GM12891 (cell line): ENCODE measurements around the gene TRIO.

ENCODE experiments used
- DNase-seq: peaks from one replicate; pipeline ENCODE4 v3.0.0; 2011; ENCODE audit warnings: low spot score; ENCODE audit not compliant: insufficient read length
- FAIRE-seq: peaks from 2 replicates; lab custom pipeline; 2011; peaks lifted over from hg19 to GRCh38; lab: Jason Lieb, UNC
- PAX5 ChIP-seq: IDR thresholded peaks from 2 replicates; pipeline ENCODE4 v1.6.1; 2011; ENCODE audit warnings: low read length, moderate library complexity, mild to moderate bottlenecking; ENCODE audit not compliant: insufficient read depth, severe bottlenecking
- POLR2A ChIP-seq: IDR thresholded peaks from 2 replicates; pipeline ENCODE4 v1.6.1; 2011; ENCODE audit warnings: low read depth, low read length, control low read depth
- POLR2AphosphoS5 ChIP-seq: IDR thresholded peaks from 2 replicates; pipeline ENCODE4 v1.6.1; 2011; ENCODE audit warnings: low read depth, low read length, control low read depth
- POU2F2 ChIP-seq: IDR thresholded peaks from 2 replicates; pipeline ENCODE4 v1.6.1; 2011; ENCODE audit warnings: low read depth, mild to moderate bottlenecking, control low read depth, low read length, moderate library complexity
- SPI1 ChIP-seq: IDR thresholded peaks from 2 replicates; pipeline ENCODE4 v1.6.1; 2011; ENCODE audit warnings: low read depth, low read length, control low read depth
- TAF1 ChIP-seq: IDR thresholded peaks from 2 replicates; pipeline ENCODE4 v1.6.1; 2011; ENCODE audit warnings: low read depth, low read length, control low read depth

TRIO gene

DNA sequence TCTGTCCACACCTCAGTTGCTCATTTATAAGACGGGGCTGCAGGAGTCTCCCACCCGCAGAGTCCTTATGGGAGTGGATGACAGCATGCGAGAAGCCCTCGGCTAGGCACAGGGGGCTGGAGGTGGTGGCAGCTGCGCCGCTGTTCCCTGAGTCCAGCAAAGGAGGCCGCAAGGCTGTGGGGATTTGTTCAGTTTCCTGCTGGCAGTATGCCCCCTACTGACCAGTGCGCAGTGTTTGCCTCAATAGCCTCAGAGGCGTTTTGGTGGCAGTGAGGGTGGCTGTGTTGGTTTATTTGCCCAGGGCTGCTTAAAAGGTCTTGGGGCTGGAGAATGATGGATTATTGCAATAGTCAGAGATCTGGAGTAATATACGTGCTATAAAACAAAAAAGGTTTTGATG, 262.1 kb downstream of the TRIO start:
- DNase-seq (no peak), FAIRE-seq (no peak)
- TF ChIP-seq SPI1, result no peak
- TF ChIP-seq TAF1, result no peak

DNA sequence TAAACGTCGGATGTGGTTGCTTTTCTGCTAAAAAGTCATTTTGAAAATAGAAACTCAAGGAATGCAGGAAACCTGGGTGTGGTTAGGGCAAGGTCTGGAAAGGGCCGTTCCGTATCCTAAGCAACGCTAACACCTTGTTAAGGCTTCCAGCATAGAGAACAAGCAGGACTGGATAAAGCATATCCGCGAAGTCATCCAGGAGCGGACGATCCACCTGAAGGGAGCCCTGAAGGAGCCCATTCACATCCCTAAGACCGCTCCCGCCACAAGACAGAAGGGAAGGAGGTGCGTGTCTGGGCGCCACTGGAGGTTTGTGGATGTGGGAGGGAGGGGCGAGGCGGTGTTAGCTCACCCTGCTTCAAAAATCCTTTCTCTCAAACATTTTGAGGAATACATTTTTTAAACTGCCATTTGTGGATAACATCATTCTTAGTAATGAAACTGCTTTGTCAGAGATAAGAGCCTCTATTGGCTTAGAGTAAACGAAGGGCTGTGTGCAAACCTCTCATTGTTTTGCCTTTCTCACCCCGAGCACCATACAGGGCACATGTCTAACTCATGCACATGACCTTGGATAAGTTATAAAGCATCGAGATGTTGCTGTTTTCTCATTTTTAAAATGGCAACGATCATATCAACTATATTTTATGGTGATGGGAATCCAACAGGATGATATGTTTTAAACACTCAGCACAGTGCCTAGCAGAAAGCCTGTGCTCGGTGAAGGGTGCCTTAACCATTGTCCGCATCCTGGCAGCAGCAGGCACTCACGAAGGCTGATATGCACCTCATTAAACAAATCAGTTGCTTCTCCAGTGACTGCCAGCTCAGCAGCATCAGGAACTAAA, 262.8 kb downstream of the TRIO start:
- FAIRE-seq (no peak), DNase-seq (no peak)
- TF ChIP-seq POLR2A, result no peak
- no peak for TF ChIP-seq SPI1
- no peak for TF ChIP-seq PAX5
- no peak for TF ChIP-seq TAF1
- no peak for TF ChIP-seq POLR2AphosphoS5
- no peak for TF ChIP-seq POU2F2

DNA sequence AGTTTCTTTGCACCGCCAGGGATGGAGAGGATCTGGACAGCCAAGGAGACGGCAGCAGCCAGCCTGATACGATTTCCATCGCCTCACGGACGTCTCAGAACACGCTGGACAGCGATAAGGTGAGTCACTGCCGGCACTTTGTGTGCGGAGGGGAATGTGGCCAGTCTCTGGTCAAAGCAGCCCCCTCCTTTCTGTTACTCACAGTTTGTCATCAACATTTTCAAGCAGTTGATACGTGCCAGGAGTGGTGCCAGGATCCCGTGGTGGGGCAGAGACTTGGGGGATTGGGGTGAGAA, 263.4 kb downstream of the TRIO start:
- DNase-seq, result no peak
- FAIRE-seq, result no peak
- TF ChIP-seq SPI1, result no peak

DNA sequence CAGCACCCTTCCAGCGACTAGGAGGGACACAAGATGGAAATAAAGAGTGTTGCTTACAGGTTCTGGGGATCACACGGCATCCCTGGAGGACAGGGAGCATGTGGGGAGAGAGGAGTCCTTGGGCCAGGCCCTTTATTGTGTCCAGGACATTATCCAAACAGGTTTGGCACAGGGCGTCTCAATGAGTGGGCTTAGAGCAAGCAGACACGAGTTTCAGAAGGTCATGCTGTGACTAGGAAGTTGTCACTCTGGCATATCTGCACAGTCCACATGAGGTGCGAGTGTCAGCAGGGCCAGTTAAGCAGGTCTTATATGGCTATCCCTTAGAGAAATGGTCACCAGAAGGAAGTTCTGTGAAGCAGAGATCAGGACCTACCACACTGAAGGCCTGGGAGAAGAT, 263.9 kb downstream of the TRIO start:
- no peak for FAIRE-seq
- DNase-seq, result no peak
- TF ChIP-seq PAX5 (no peak), TAF1 (no peak), POLR2AphosphoS5 (no peak), SPI1 (no peak), POLR2A (no peak), POU2F2 (no peak)

GRCh38 chr5:14407746-14408175, 264.6 kb downstream of the TRIO start:
- no peak for DNase-seq
- TF ChIP-seq POU2F2, result no peak
- TF ChIP-seq TAF1, result no peak
- TF ChIP-seq SPI1, result no peak
- no peak for TF ChIP-seq PAX5
- no peak for TF ChIP-seq POLR2A
- no peak for TF ChIP-seq POLR2AphosphoS5
- FAIRE-seq, result no peak

DNA sequence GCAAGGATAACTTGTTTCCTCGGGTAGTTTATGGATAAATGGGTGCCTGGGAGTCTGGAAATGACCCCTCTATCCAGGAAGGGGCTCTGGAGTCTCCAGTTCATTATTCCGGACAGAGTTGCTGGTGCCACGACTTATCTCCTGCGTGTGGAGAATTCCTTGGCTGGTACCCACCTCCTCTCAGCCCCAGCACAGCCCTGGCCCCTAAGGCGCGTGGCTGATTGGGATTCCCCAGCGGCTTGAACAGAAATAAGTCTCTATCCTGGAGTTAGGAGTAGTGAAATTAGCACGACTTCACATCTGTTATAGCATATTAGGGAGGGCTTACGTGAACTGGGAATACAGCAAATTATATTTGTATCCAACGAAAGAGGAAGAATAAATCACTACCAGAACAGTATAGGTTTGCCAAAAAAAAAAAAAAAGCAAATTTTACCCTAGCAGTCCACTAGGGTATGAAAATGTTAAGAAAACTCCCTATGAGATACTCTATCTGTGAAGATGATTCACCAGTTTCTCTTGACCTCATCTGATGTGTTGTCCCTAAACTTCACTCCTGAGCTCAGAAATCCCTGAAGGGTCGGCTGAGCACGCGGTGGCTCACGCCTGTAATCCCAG, 265.9 kb downstream of the TRIO start:
- TF ChIP-seq POU2F2 (no peak), PAX5 (no peak), POLR2AphosphoS5 (no peak)
- FAIRE-seq (no peak), DNase-seq (no peak)

GRCh38 chr5:14410068-14410393, 266.9 kb downstream of the TRIO start:
- FAIRE-seq (no peak), DNase-seq (no peak)
- no peak for TF ChIP-seq PAX5
- TF ChIP-seq TAF1, result no peak
- no peak for TF ChIP-seq POLR2AphosphoS5
- TF ChIP-seq POU2F2, result no peak
- no peak for TF ChIP-seq SPI1
- TF ChIP-seq POLR2A, result no peak

DNA sequence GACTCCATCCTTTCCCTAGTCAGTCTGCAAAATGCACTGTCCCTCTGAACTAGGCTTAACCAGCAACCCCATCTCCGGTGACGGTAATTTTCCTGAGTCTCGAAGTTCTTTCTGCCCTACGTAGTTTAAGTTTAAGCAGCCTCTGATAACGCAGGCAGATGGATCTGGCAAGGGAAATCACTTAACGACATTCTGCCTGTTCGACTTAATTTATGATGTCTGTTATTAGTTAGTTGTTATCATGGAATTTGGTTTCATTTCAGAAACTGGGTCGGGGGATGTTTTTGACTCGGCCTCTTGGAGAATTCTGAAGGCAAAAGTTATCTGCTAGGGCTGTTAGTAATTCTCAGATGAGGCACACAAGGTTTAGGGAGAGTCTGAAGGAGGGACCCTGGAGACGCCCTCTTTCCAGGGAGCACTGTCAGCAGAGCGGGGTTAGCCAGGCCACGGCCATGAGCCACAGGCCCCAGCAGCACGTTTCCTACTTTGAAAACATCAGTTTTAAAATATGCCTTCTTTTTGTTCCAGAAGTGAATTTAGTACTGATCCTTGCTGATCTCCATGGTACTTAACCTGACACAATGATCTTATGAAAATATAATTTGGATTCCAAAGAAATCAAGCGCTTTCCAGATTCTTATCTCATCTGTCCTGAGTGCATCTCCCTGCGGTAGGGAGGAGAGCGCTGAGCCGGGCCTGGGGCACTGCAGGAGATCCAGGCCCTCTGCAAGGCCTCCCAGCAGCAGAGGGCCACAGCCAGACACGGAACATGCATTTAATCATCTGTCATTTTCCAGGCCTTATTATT, 267.5 kb downstream of the TRIO start:
- no peak for TF ChIP-seq PAX5
- no peak for TF ChIP-seq POLR2AphosphoS5
- no peak for TF ChIP-seq POU2F2
- TF ChIP-seq SPI1, result no peak
- TF ChIP-seq POLR2A, result no peak
- TF ChIP-seq TAF1, result no peak
- DNase-seq (no peak), FAIRE-seq (no peak)

GRCh38 chr5:14411216-14411615, 268.1 kb downstream of the TRIO start:
- TF ChIP-seq POU2F2 (no peak), POLR2AphosphoS5 (no peak), TAF1 (no peak), POLR2A (no peak), SPI1 (no peak), PAX5 (no peak)
- FAIRE-seq (no peak), DNase-seq (no peak)

GRCh38 chr5:14413331-14413750, 270.2 kb downstream of the TRIO start:
- DNase-seq (no peak), FAIRE-seq (no peak)
- TF ChIP-seq SPI1, result no peak
- no peak for TF ChIP-seq POU2F2
- TF ChIP-seq PAX5, result no peak
- TF ChIP-seq POLR2AphosphoS5, result no peak
- no peak for TF ChIP-seq POLR2A
- no peak for TF ChIP-seq TAF1
